ENCODE measurements around the gene TRIM69. TPM values are rescaled to one million over a fixed set of nuclear protein-coding genes. Genes with fewer than 3 reads are reported as not detected.

Gene TRIM69
- total and polyA plus RNA-seq, 2 of the 8 experiments (the other 6 are each of a cell fraction or from before 2014, with no cell fraction given) = 4.3 to 6.2 TPM

DNA sequence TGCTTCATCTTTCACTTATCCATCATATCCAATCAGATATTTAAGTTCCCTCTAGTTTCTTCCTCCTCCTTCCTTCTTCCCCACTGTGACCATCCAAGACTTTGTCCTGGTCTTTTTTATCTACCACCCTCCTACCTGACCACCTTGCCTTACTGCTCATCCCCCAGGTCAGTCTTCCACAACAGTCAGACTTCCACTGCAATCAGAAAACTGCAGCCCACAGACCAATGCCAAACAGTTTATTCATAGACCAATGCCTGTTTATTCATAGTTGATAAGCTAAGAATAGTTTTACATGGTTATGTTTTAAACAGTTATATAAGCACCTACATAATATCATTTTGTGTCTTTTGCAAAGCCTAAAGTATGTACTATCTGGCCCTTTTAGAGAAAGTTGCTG lies 65.5 kb downstream of the TRIM69 start (continued):
- TF ChIP-seq EZH2 (IDR thresholded peaks at IDR 0.05; ENCODE audit: low read depth, low read length, severe bottlenecking) = no peak
- TF ChIP-seq CTBP2 (IDR thresholded peaks at IDR 0.05; ENCODE audit: borderline replicate concordance, insufficient read depth, insufficient read length, low read length) = no peak
- no peak for TF ChIP-seq KDM1A (IDR thresholded peaks at IDR 0.05; ENCODE audit: borderline replicate concordance, low read length)

Data from H1 (cell line).